SK-N-SH treated with all-trans-retinoic acid at 6 μM for 48 hours (cell line): ENCODE results near the gene PCDHGC3.

Source experiments
- ATAC-seq: fragments of 200-7000 bp; cut with Tn5 transposase; 3 replicates; pipeline ENCODE4 v1.9.1; 2020; ENCODE audit warnings: mild to moderate bottlenecking, moderate library complexity
- ARNTL ChIP-seq: fragments of 450-650 bp; formaldehyde crosslinking; IDR thresholded peaks from 2 replicates; pipeline ENCODE4 v1.5.0; 2020; ENCODE audit warnings: low read depth, mild to moderate bottlenecking, moderate library complexity, borderline replicate concordance
- BACH2 ChIP-seq: fragments of 250-450 bp; sonication (Bioruptor Pico); IDR thresholded peaks from 2 replicates; pipeline ENCODE4 v1.9.0; 2021; ENCODE audit warnings: mild to moderate bottlenecking, borderline replicate concordance
- CREB5 ChIP-seq: fragments of 250-450 bp; sonication (Bioruptor Pico); IDR thresholded peaks from 2 replicates; pipeline ENCODE4 v1.5.1; 2020; ENCODE audit warnings: low read depth, mild to moderate bottlenecking, moderate library complexity
- CSDC2 ChIP-seq: fragments of 250-450 bp; sonication (Bioruptor Pico); IDR thresholded peaks from 2 replicates; pipeline ENCODE4 v1.5.0; 2020; ENCODE audit warnings: mild to moderate bottlenecking, moderate library complexity
- CSRNP3 ChIP-seq: fragments of 250-450 bp; sonication (Bioruptor Pico); IDR thresholded peaks from 2 replicates; pipeline ENCODE4 v1.5.1; 2021; ENCODE audit warnings: mild to moderate bottlenecking, moderate library complexity
- ESRRG ChIP-seq: fragments of 250-450 bp; sonication (Bioruptor Pico); IDR thresholded peaks from 2 replicates; pipeline ENCODE4 v1.6.1; 2021; ENCODE audit warnings: mild to moderate bottlenecking
- GLIS3 ChIP-seq: fragments of 250-450 bp; sonication (Bioruptor Pico); IDR thresholded peaks from 2 replicates; pipeline ENCODE4 v1.5.0; 2020; ENCODE audit warnings: mild to moderate bottlenecking, moderate library complexity
- ISL1 ChIP-seq: fragments of 250-450 bp; sonication (Bioruptor Pico); IDR thresholded peaks from 2 replicates; pipeline ENCODE4 v2.1.2; 2022; ENCODE audit warnings: mild to moderate bottlenecking, moderate library complexity
- OSR1 ChIP-seq: fragments of 250-450 bp; sonication (Bioruptor Pico); IDR thresholded peaks from 2 replicates; pipeline ENCODE4 v1.8.0; 2022; ENCODE audit warnings: moderate library complexity, mild to moderate bottlenecking, inconsistent platforms
- PATZ1 ChIP-seq: fragments of 250-450 bp; sonication (Bioruptor Pico); IDR thresholded peaks from 2 replicates; pipeline ENCODE4 v1.8.0; 2020; ENCODE audit warnings: mild to moderate bottlenecking, moderate library complexity, borderline replicate concordance
- POU6F1 ChIP-seq: fragments of 250-450 bp; sonication (Bioruptor Pico); IDR thresholded peaks from 2 replicates; pipeline ENCODE4 v1.8.0; 2021; ENCODE audit warnings: low read depth, mild to moderate bottlenecking, moderate library complexity, borderline replicate concordance
- PPARA ChIP-seq: fragments of 250-450 bp; sonication (Bioruptor Pico); IDR thresholded peaks from 2 replicates; pipeline ENCODE4 v1.5.0; 2020; ENCODE audit warnings: mild to moderate bottlenecking, borderline replicate concordance
- RARB ChIP-seq: fragments of 250-450 bp; sonication (Bioruptor Pico); IDR thresholded peaks from 2 replicates; pipeline ENCODE4 v1.8.0; 2021; ENCODE audit warnings: mild to moderate bottlenecking, moderate library complexity
- SNAI2 ChIP-seq: fragments of 250-450 bp; sonication (Bioruptor Pico); IDR thresholded peaks from 2 replicates; pipeline ENCODE4 v1.5.0; 2020; ENCODE audit warnings: mild to moderate bottlenecking, moderate library complexity
- TCF4 ChIP-seq: fragments of 250-450 bp; sonication (Bioruptor Pico); IDR thresholded peaks from 2 replicates; pipeline ENCODE4 v1.8.0; 2021; ENCODE audit warnings: mild to moderate bottlenecking, moderate library complexity, borderline replicate concordance
- TOX ChIP-seq: fragments of 250-450 bp; sonication (Bioruptor Pico); IDR thresholded peaks from 2 replicates; pipeline ENCODE4 v1.8.0; 2021; ENCODE audit warnings: mild to moderate bottlenecking, moderate library complexity, borderline replicate concordance
- TSHZ2 ChIP-seq: fragments of 250-450 bp; sonication (Bioruptor Pico); IDR thresholded peaks from 2 replicates; pipeline ENCODE4 v1.5.0; 2020; ENCODE audit warnings: mild to moderate bottlenecking, moderate library complexity
- ZC3H10 ChIP-seq: fragments of 250-450 bp; sonication (Bioruptor Pico); IDR thresholded peaks from 2 replicates; pipeline ENCODE4 v1.5.1; 2021; ENCODE audit warnings: mild to moderate bottlenecking, moderate library complexity
- ZFP3 ChIP-seq: fragments of 250-450 bp; sonication (Bioruptor Pico); IDR thresholded peaks from 2 replicates; pipeline ENCODE4 v1.5.0; 2020; ENCODE audit warnings: mild to moderate bottlenecking, moderate library complexity
- ZFP30 ChIP-seq: fragments of 450-650 bp; formaldehyde crosslinking; IDR thresholded peaks from 2 replicates; pipeline ENCODE4 v1.5.0; 2022; ENCODE audit warnings: mild to moderate bottlenecking, moderate library complexity
- ZNF565 ChIP-seq: fragments of 450-650 bp; formaldehyde crosslinking; conservative IDR thresholded peaks from 2 replicates; pipeline ENCODE4 v1.5.0; 2020; ENCODE audit warnings: low read depth, mild to moderate bottlenecking, moderate library complexity
- ZNF70 ChIP-seq: fragments of 450-650 bp; formaldehyde crosslinking; IDR thresholded peaks from 2 replicates; pipeline ENCODE4 v1.5.0; 2020; ENCODE audit warnings: mild to moderate bottlenecking, moderate library complexity
- ZNF8 ChIP-seq: fragments of 450-650 bp; formaldehyde crosslinking; IDR thresholded peaks from 2 replicates; pipeline ENCODE4 v1.5.0; 2020; ENCODE audit warnings: mild to moderate bottlenecking, moderate library complexity

PCDHGC3 gene

GRCh38 chr5:141510160-141510559, 34.4 kb downstream of the PCDHGC3 start (continued):
- TF ChIP-seq ZNF8 (no peak), SNAI2 (CRISPR knock-in tag) (no peak), TCF4 (CRISPR knock-in tag) (no peak)

- no peak for ATAC-seq
- TF ChIP-seq TSHZ2 (no peak), OSR1 (CRISPR knock-in tag) (no peak), ZNF70 (CRISPR knock-in tag) (no peak), PATZ1 (no peak), POU6F1 (no peak), RARB (CRISPR knock-in tag) (no peak), TOX (CRISPR knock-in tag) (no peak), ZFP3 (no peak), GLIS3 (CRISPR knock-in tag) (no peak), SNAI2 (CRISPR knock-in tag) (no peak), ZNF8 (no peak), ISL1 (no peak), ZNF565 (CRISPR knock-in tag) (no peak), ARNTL (CRISPR knock-in tag) (no peak), PPARA (CRISPR knock-in tag) (no peak)
- TF ChIP-seq, all 23 proteins: peak for 0
Observed at GRCh38 chr5:141510850-141511601, 35.3 kb downstream of the PCDHGC3 start.

GRCh38 chr5:141511771-141512325, 36.1 kb downstream of the PCDHGC3 start:
- no peak for ATAC-seq
- no peak for TF ChIP-seq PPARA (CRISPR knock-in tag)
- TF ChIP-seq ZNF70 (CRISPR knock-in tag): no peak
- TF ChIP-seq ZFP30: no peak
- TF ChIP-seq POU6F1: no peak
- no peak for TF ChIP-seq ZFP3
- no peak for TF ChIP-seq CREB5 (CRISPR knock-in tag)
- no peak for TF ChIP-seq TCF4 (CRISPR knock-in tag)
- TF ChIP-seq ZNF8: no peak
- TF ChIP-seq PATZ1: no peak
- TF ChIP-seq BACH2 (CRISPR knock-in tag): no peak
- no peak for TF ChIP-seq ZC3H10 (CRISPR knock-in tag)
- TF ChIP-seq CSRNP3 (CRISPR knock-in tag): no peak
- no peak for TF ChIP-seq TOX (CRISPR knock-in tag)
- no peak for TF ChIP-seq SNAI2 (CRISPR knock-in tag)
- no peak for TF ChIP-seq ZNF565 (CRISPR knock-in tag)
- no peak for TF ChIP-seq ESRRG (CRISPR knock-in tag)
- no peak for TF ChIP-seq GLIS3 (CRISPR knock-in tag)
- no peak for TF ChIP-seq CSDC2 (CRISPR knock-in tag)
